ENCODE measurements around the gene CCDC191.

GRCh38 chr3:113966172-113966571 is 90.2 kb downstream of the CCDC191 start:
- TF ChIP-seq CTCF (IDR thresholded peaks at IDR 0.05) (no peak), POLR2AphosphoS5 (IDR thresholded peaks at IDR 0.05) (no peak), POLR2A (IDR thresholded peaks at IDR 0.05) (no peak), EP300 (IDR thresholded peaks at IDR 0.05; ENCODE audit: low read depth) (no peak)
